A549 (cell line): ENCODE measurements around the gene CD8B. TPM values are rescaled to one million over a fixed set of nuclear protein-coding genes. Genes with fewer than 3 reads are reported as not detected.

ENCODE experiments used
- ATAC-seq, 2 experiments: fragments of 200-7000 bp in 1 of 2; fragments of >200 bp in 1 of 2; cut with Nextera tagmentation in 1 of 2; cut with Tn5 transposase in 1 of 2; 3 replicates each; pipeline versions ENCODE4 v1.8.0 to v1.9.1; 2018 to 2020; ENCODE audit warnings: mild to moderate bottlenecking in 1 of 2, moderate library complexity in 1 of 2
- CTCF ChIA-PET: fragments of 300-600 bp; sonication (Branson Sonifier 250); formaldehyde crosslinking; extraction: SDS; loops from one replicate; lab custom pipeline; 2021; ENCODE audit warnings: antibody characterized with exemption, inconsistent platforms; lab: Yijun Ruan, JAX
- POLR2A ChIA-PET: fragments of 350-600 bp; formaldehyde crosslinking; extraction: SDS; loops from one replicate; lab custom pipeline; 2021; ENCODE audit warnings: antibody characterized with exemption, inconsistent platforms; lab: Yijun Ruan, JAX
- DNase-seq, 2 experiments: peaks; one replicate each; pipeline versions ENCODE4 v3.0.0 to v3.0.0-alpha.2; 2011 to 2016; ENCODE audit warnings: low read depth in 1 of 2, low spot score in 1 of 2
- FAIRE-seq: peaks from 2 replicates; lab custom pipeline; 2011; peaks lifted over from hg19 to GRCh38; lab: Jason Lieb, UNC
- H3K27ac ChIP-seq, 2 experiments: fragments of >200 bp; sonication (Bioruptor Twin); formaldehyde crosslinking; 3 replicates each; pipeline ENCODE4 v1.5.1; 2016 to 2017
- H3K4me1 ChIP-seq: fragments of >200 bp; sonication (Bioruptor Twin); formaldehyde crosslinking; 3 replicates; pipeline ENCODE4 v1.6.1; 2016
- H3K4me2 ChIP-seq: fragments of >200 bp; sonication (Bioruptor Twin); formaldehyde crosslinking; 3 replicates; pipeline ENCODE4 v1.6.1; 2016
- H3K4me3 ChIP-seq: fragments of >200 bp; sonication (Bioruptor Twin); formaldehyde crosslinking; 3 replicates; pipeline ENCODE4 v1.5.1; 2016
- H3K9me3 ChIP-seq: fragments of >200 bp; sonication (Bioruptor Twin); formaldehyde crosslinking; 3 replicates; pipeline ENCODE4 v1.6.1; 2016
- BCL3 ChIP-seq: fragments of >200 bp; sonication (Bioruptor Twin); formaldehyde crosslinking; IDR thresholded peaks from 3 replicates; pipeline ENCODE4 v1.6.1; 2016
- BHLHE40 ChIP-seq: IDR thresholded peaks from 2 replicates; pipeline ENCODE4 v1.6.1; 2012; ENCODE audit warnings: low read depth, low read length, inconsistent platforms
- CBX2 ChIP-seq: fragments of 200-600 bp; sonication (generic); IDR thresholded peaks from 2 replicates; pipeline ENCODE4 v1.6.1; 2016; ENCODE audit warnings: low read depth, mild to moderate bottlenecking, borderline replicate concordance
- CBX8 ChIP-seq: fragments of 200-600 bp; sonication (generic); IDR thresholded peaks from 2 replicates; pipeline ENCODE4 v1.6.1; 2016
- CEBPB ChIP-seq, 2 experiments: fragments of >200 bp in 1 of 2; sonication (Bioruptor Twin) in 1 of 2; formaldehyde crosslinking in 1 of 2; IDR thresholded peaks; 2 replicates each; pipeline ENCODE4 v1.6.1; 2012 to 2016
- CHD2 ChIP-seq: fragments of 150-350 bp; IDR thresholded peaks from 2 replicates; pipeline ENCODE4 v1.6.1; 2014; ENCODE audit warnings: low read length; ENCODE audit not compliant: partially characterized antibody
- EP300 ChIP-seq, 2 experiments: fragments of >200 bp; sonication (Bioruptor Twin); formaldehyde crosslinking; IDR thresholded peaks; 2 replicates in 1 of 2; 3 replicates in 1 of 2; pipeline ENCODE4 v1.6.1; 2016 to 2017
- KDM1A ChIP-seq: fragments of 200-600 bp; sonication (generic); IDR thresholded peaks from 2 replicates; pipeline ENCODE4 v1.6.1; 2016; ENCODE audit warnings: low read depth, mild to moderate bottlenecking
- KDM5A ChIP-seq: fragments of 200-600 bp; sonication (generic); IDR thresholded peaks from 2 replicates; pipeline ENCODE4 v1.6.1; 2016; ENCODE audit warnings: antibody characterized with exemption, mild to moderate bottlenecking
- MYC ChIP-seq: IDR thresholded peaks from 2 replicates; pipeline ENCODE4 v1.6.1; 2012; ENCODE audit warnings: mild to moderate bottlenecking, inconsistent platforms, low read length, improper control_type of control experiment, borderline replicate concordance
- PHF8 ChIP-seq: fragments of 200-600 bp; sonication (generic); IDR thresholded peaks from 2 replicates; pipeline ENCODE4 v1.6.1; 2016; ENCODE audit warnings: low read depth, mild to moderate bottlenecking, antibody characterized with exemption, moderate library complexity, borderline replicate concordance
- POLR2A ChIP-seq: IDR thresholded peaks from 2 replicates; pipeline ENCODE4 v1.6.1; 2012; ENCODE audit warnings: mild to moderate bottlenecking, low read length
- POLR2AphosphoS2 ChIP-seq: conservative IDR thresholded peaks from 2 replicates; pipeline ENCODE4 v1.6.1; 2012; ENCODE audit warnings: low read length, improper control_type of control experiment, inconsistent platforms
- REST ChIP-seq: fragments of 200-600 bp; sonication (generic); IDR thresholded peaks from 2 replicates; pipeline ENCODE4 v1.6.1; 2016; ENCODE audit warnings: antibody characterized with exemption, mild to moderate bottlenecking, moderate library complexity
- RFX5 ChIP-seq: fragments of 450-650 bp; IDR thresholded peaks from 2 replicates; pipeline ENCODE4 v1.7.1; 2014; ENCODE audit warnings: antibody characterized with exemption, mild to moderate bottlenecking, moderate library complexity
- TFCP2L1 ChIP-seq: fragments of 250-450 bp; sonication (Bioruptor Pico); IDR thresholded peaks from 2 replicates; pipeline ENCODE4 v1.5.0; 2021; ENCODE audit warnings: mild to moderate bottlenecking
- ZC3H11A ChIP-seq: fragments of 450-650 bp; IDR thresholded peaks from 2 replicates; pipeline ENCODE4 v1.6.1; 2014; ENCODE audit warnings: antibody characterized with exemption, mild to moderate bottlenecking
- WGBS: methylation state at CpG from one replicate; pipeline ENCODE4 v1.1.6; 2017; ENCODE audit errors: missing lambda C conversion rate; 5-methylcytosine and 5-hydroxymethylcytosine counted together
- polyA plus RNA-seq, 4 experiments: library from polyadenylated mRNA; depleted of rRNA in 3 of 4; stranded (reverse); fragments of >200 nt; fragmentation: RNase III in 1 of 4; extraction: RNeasy Plus Mini Kit Qiagen cat#74134 plus additional on column Dnase treatment in 1 of 4; gene quantifications; 2 replicates in 3 of 4; 3 replicates in 1 of 4; pipeline ENCODE4 v1.2.3, GENCODE V29; 2011 to 2017
- TF ChIP-seq, protein P1 (sequence below): IDR thresholded peaks from 2 replicates; pipeline ENCODE4 v1.6.1; 2012
- TF ChIP-seq, protein P2 (sequence below): IDR thresholded peaks from 2 replicates; pipeline ENCODE4 v1.6.1; 2012

Gene CD8B
- polyA plus RNA-seq, 2 of the 4 experiments (the other 2 are of a cell fraction): not detected

DNA sequence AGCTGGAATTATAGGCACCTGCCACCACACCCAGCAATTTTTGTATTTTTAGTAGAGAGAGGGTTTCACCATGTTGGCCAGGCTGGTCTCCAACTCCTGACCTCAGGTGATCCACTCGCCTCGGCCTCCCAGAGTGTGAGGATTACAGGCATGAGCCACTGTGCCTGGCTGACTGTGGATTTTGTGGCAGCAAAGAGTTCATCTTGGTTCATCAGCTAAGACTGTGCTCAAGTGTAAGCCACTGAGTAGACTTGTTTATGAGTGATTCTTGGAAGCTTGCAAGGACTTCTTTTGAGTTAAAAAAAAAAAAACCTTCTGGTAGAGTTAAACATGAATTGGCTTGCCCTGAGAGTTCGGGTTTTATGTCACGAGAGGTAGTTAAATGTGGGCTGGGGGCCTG lies 34.7 kb downstream of the CD8B start:
- Histone ChIP-seq H3K4me2 (no peak overlapping the region), H3K9me3 (peaks cover 9% of the 10 kb centered on the region; the same call in 2 of the 3 replicates), H3K27ac (no peak overlapping the region), H3K4me3 (no peak overlapping the region), H3K4me1 (no peaks in the 10 kb centered on the region)
- no peak for TF ChIP-seq POLR2A
- no peak for TF ChIP-seq BHLHE40
- TF ChIP-seq RFX5: no peak
- TF ChIP-seq PHF8: no peak
- no peak for TF ChIP-seq KDM5A
- no peak for TF ChIP-seq REST
- TF ChIP-seq EP300 (IDR thresholded peaks at IDR 0.05): no peak
- no peak for TF ChIP-seq TFCP2L1 (CRISPR knock-in tag)
- TF ChIP-seq CBX2: no peak
- no peak for FAIRE-seq
- CTCF ChIA-PET: no interaction called here
- ATAC-seq: no peak
- DNase-seq: no peak
- 65% methylated on average over 4 of the region's 4 CpGs for WGBS
- POLR2A ChIA-PET: no interaction called here

DNA sequence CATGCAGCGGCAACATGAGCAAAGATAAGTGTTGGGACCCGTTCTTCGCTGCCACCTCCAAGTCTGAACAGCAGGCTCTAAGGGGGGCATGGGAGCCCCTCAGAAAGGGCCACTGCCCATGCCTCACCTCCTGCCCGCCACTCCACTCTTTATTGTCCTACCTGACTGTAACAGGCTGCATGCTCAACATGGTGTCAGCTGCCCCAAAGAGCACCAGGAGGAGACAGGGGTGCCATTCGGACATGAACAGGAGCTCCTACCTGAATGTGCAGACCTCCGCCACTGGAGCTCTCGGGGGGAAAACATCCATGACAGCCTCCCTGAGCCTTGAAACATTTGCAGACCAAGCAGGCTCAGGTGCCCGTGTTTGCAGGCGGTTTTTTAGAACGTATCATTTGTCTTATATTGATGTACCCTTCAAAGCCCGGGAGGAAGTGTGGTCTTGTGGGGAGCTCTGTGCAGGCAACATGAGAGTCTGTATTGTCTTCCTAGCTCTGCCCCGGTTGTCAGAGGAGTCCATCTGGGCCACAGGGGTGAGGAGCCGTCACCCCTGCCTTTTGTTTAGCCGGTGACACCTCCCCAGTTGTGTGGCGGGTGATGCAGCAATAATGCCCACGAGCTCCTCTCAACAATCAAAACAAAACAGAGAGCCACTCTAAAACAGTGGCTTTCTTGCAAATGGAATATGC lies 35.8 kb downstream of the CD8B start:
- no peak for TF ChIP-seq POLR2AphosphoS2
- TF ChIP-seq KDM1A: no peak
- TF ChIP-seq, protein P1, sequence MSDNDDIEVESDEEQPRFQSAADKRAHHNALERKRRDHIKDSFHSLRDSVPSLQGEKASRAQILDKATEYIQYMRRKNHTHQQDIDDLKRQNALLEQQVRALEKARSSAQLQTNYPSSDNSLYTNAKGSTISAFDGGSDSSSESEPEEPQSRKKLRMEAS: no peak
- no peak for TF ChIP-seq MYC
- TF ChIP-seq CEBPB (IDR thresholded peaks at IDR 0.05): no peak
- no peak for TF ChIP-seq KDM5A
- no peak for TF ChIP-seq RFX5
- no peak for TF ChIP-seq BCL3
- no peak for TF ChIP-seq ZC3H11A
- TF ChIP-seq, protein P2, sequence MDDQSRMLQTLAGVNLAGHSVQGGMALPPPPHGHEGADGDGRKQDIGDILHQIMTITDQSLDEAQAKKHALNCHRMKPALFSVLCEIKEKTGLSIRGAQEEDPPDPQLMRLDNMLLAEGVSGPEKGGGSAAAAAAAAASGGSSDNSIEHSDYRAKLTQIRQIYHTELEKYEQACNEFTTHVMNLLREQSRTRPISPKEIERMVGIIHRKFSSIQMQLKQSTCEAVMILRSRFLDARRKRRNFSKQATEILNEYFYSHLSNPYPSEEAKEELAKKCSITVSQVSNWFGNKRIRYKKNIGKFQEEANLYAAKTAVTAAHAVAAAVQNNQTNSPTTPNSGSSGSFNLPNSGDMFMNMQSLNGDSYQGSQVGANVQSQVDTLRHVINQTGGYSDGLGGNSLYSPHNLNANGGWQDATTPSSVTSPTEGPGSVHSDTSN: no peak
- TF ChIP-seq CHD2: no peak
- no peak for TF ChIP-seq CBX8
- Histone ChIP-seq H3K9me3 (peaks cover 9% of the 10 kb centered on the region; the same call in 2 of the 3 replicates), H3K4me2 (no peak overlapping the region), H3K27ac (no peak overlapping the region), H3K4me3 (no peak overlapping the region), H3K4me1 (no peaks in the 10 kb centered on the region)
- POLR2A ChIA-PET: no interaction called here
- 64% methylated on average over 16 of the region's 16 CpGs for WGBS
- no peak for DNase-seq
- no peak for FAIRE-seq
- CTCF ChIA-PET: interaction anchor here (1.8 kb wide), 1 partner anchor 18 kb away, joined by 4 read pairs; no protein-coding TSS in a partner anchor
- ATAC-seq: 0 out of 6 replicates have a peak, but pooled peaks of 1 of the 2 experiments have one; percentile 22
